Nephron progenitor cell (in vitro differentiated cells): ENCODE data around the gene MLANA.

Source experiments
- DNase-seq: peaks from one replicate; pipeline ENCODE4 v3.0.0; 2021
- H3K27ac Mint-ChIP-seq: 2 replicates; pipeline ENCODE4 v1.8.0; 2021; ENCODE audit warnings: mild to moderate bottlenecking, moderate library complexity, mixed read lengths
- H3K27me3 Mint-ChIP-seq: 2 replicates; pipeline ENCODE4 v1.8.0; 2021; ENCODE audit warnings: mild to moderate bottlenecking, low read depth, mixed read lengths; ENCODE audit not compliant: poor library complexity
- H3K36me3 Mint-ChIP-seq: 2 replicates; pipeline ENCODE4 v1.8.0; 2021; ENCODE audit warnings: low read depth, mixed read lengths
- H3K4me1 Mint-ChIP-seq: 2 replicates; pipeline ENCODE4 v1.8.0; 2021; ENCODE audit warnings: mixed read lengths
- H3K4me3 Mint-ChIP-seq: 2 replicates; pipeline ENCODE4 v1.8.0; 2021; ENCODE audit warnings: mild to moderate bottlenecking, moderate library complexity, mixed read lengths
- H3K9me3 Mint-ChIP-seq: 2 replicates; pipeline ENCODE4 v1.8.0; 2021; ENCODE audit warnings: mild to moderate bottlenecking, moderate library complexity, mixed read lengths
- TF ChIP-seq, protein P1 (sequence below): fragments of 200-600 bp; sonication (generic); IDR thresholded peaks from 2 replicates; pipeline ENCODE4 v1.5.0; 2021; ENCODE audit warnings: antibody characterized with exemption

Gene MLANA

GRCh38 chr9:5893134-5893505, 2.4 kb downstream of the MLANA start:
- Mint-ChIP-seq H3K27ac (peak overlapping the region; percentile 50), H3K27me3 (peaks cover 4% of the 10 kb centered on the region), H3K36me3 (no peaks in the 10 kb centered on the region), H3K4me1 (peaks cover 45% of the 10 kb centered on the region), H3K9me3 (no peaks in the 10 kb centered on the region), H3K4me3 (no peak overlapping the region)
- TF ChIP-seq, protein P1, sequence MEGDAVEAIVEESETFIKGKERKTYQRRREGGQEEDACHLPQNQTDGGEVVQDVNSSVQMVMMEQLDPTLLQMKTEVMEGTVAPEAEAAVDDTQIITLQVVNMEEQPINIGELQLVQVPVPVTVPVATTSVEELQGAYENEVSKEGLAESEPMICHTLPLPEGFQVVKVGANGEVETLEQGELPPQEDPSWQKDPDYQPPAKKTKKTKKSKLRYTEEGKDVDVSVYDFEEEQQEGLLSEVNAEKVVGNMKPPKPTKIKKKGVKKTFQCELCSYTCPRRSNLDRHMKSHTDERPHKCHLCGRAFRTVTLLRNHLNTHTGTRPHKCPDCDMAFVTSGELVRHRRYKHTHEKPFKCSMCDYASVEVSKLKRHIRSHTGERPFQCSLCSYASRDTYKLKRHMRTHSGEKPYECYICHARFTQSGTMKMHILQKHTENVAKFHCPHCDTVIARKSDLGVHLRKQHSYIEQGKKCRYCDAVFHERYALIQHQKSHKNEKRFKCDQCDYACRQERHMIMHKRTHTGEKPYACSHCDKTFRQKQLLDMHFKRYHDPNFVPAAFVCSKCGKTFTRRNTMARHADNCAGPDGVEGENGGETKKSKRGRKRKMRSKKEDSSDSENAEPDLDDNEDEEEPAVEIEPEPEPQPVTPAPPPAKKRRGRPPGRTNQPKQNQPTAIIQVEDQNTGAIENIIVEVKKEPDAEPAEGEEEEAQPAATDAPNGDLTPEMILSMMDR, result no peak
- no peak for DNase-seq

DNA sequence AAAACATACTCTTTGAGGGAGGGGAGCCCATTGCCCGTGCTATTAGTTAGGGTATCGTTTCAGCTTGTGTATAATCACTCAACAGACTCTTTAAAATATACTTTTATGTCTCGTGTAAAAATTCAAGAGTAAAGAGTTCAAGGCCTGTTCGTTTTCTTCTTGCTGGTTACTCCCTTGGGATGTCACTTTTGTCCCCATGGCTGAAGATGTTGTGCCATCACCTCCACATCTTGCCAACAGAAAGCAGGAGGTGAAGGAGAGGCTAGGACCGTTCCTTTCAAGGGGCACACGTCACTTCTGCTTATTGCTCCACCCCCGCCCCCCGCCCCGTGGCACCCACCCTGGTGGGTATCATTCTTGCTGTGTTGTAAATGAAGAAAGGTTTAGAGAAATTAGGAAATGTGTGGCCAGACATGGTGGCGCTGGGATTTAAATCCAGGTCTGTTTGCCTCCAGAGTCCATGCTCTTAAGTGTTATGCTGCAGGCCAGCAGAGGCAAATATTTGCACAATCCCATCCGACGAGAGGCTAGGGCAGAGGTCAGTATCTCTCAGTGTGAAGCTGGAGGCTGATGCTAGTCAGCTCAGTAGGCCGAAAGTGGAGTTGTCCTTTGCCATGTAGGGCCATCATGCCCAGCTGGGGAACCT, 3.0 kb downstream of the MLANA start:
- no peak for DNase-seq

GRCh38 chr9:5894237-5894959, 3.7 kb downstream of the MLANA start:
- no peak for DNase-seq
- peaks cover 11% of the 10 kb centered on the region for H3K27me3 Mint-ChIP-seq
- no peak overlapping the region for H3K27ac Mint-ChIP-seq
- H3K36me3 Mint-ChIP-seq, result no peaks in the 10 kb centered on the region
- H3K4me1 Mint-ChIP-seq, result peaks cover 45% of the 10 kb centered on the region
- H3K4me3 Mint-ChIP-seq, result no peak overlapping the region
- TF ChIP-seq, protein P1, result no peak
- no peaks in the 10 kb centered on the region for H3K9me3 Mint-ChIP-seq

More for the DNA sequence above, 3.0 kb downstream of the MLANA start:
- Mint-ChIP-seq H3K27ac (no peak overlapping the region), H3K9me3 (no peaks in the 10 kb centered on the region), H3K4me1 (peaks cover 45% of the 10 kb centered on the region), H3K27me3 (peaks cover 10% of the 10 kb centered on the region), H3K4me3 (no peak overlapping the region), H3K36me3 (no peaks in the 10 kb centered on the region)
- TF ChIP-seq, protein P1, result no peak

DNA sequence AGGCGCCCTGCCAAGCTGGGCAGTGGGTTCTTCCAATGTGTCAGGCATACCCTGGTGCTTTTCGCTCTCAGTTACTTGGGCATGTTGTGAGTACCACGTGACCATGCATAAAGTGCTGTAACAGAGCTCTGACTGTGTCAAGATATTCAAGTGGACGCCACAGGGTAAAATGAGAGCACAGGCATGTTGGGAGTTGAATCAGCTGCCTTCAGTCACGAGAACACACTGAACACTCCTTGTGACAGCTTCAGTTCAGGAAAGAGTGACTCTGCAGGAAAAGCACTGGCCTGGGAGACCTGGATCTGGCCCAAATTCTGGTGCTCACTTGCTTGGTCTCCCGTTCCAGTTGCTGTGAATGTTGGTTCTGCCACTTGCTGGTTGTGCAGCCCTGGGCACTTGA, 5.1 kb downstream of the MLANA start:
- H3K4me3 Mint-ChIP-seq, result no peak overlapping the region
- no peak overlapping the region for H3K27ac Mint-ChIP-seq
- no peaks in the 10 kb centered on the region for H3K9me3 Mint-ChIP-seq
- H3K4me1 Mint-ChIP-seq, result peaks cover 41% of the 10 kb centered on the region
- peaks cover 11% of the 10 kb centered on the region for H3K27me3 Mint-ChIP-seq
- TF ChIP-seq, protein P1, result no peak
- no peak for DNase-seq
- H3K36me3 Mint-ChIP-seq, result no peaks in the 10 kb centered on the region

GRCh38 chr9:5896863-5897262, 6.2 kb downstream of the MLANA start:
- Mint-ChIP-seq H3K4me1 (peaks cover 30% of the 10 kb centered on the region), H3K9me3 (no peaks in the 10 kb centered on the region), H3K4me3 (no peak overlapping the region), H3K36me3 (no peaks in the 10 kb centered on the region), H3K27ac (no peak overlapping the region), H3K27me3 (peaks cover 11% of the 10 kb centered on the region)
- no peak for DNase-seq
- TF ChIP-seq, protein P1, result no peak

- Mint-ChIP-seq H3K36me3 (no peaks in the 10 kb centered on the region), H3K4me1 (peaks cover 21% of the 10 kb centered on the region)
- TF ChIP-seq, protein P1, result no peak
Observed at GRCh38 chr9:5897851-5898250, 7.2 kb downstream of the MLANA start.

More at GRCh38 chr9:5897851-5898250, 7.2 kb downstream of the MLANA start:
- Mint-ChIP-seq H3K27ac (no peak overlapping the region), H3K9me3 (no peaks in the 10 kb centered on the region), H3K27me3 (peaks cover 7% of the 10 kb centered on the region), H3K4me3 (no peak overlapping the region)
- no peak for DNase-seq
